Limb (tissue), 2 donors: ENCODE data around the gene HLTF.

Experiments used
- DNase-seq, 2 donors: peaks; one replicate each; pipeline ENCODE4 v3.0.0-alpha.2; 2016; ENCODE audit errors: extremely low spot score in 2 of 2

Gene HLTF

DNA sequence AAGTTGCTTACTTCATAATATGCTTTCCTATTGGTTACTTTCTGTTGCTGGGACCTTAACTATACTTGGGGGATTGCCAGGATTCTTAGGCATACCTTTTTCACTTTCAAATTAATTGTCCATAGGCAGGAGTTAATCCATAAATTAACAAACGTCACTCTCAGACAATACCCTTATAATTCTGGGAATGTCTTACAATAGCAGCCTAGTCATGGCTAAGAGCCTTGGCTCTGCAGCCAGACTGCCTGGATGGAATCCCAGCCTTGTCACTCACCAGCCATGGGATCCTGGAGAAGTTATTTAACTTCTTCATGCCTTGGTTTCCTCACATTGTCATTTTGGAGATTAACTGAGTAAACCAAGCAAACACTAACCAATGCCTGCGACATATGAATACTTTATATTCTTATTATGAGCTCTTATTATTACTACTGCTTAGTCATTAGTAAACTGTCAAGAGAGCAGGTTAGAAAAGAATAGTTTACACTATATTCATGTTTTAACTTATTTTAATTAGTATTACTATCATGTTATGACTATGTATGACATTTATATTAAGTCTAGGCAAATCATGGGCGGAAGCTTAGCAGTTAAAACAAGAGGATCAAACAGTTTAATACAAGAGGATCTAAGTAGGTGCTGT is 66.0 kb downstream of the HLTF start:
- DNase-seq, result no peak

DNA sequence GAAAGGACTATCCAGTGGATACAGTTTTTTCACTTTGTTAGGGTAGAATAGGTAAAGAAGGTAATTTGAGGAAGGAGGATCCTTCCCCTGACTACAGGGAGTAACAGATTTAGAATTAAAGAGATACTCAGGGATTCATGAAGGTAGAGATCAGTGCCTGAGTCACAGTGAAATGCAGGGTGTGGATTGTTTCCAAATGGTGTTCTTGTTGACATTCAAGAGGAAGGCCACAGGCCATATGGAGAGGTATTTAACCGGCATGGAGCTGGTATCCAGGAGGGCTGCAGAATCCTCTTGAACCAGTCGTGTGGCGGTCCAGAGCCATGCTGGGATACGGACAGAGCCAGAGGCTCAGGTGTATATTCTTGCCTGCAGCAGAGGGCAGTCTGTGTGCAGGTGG is 66.8 kb downstream of the HLTF start:
- DNase-seq, result no peak

DNA sequence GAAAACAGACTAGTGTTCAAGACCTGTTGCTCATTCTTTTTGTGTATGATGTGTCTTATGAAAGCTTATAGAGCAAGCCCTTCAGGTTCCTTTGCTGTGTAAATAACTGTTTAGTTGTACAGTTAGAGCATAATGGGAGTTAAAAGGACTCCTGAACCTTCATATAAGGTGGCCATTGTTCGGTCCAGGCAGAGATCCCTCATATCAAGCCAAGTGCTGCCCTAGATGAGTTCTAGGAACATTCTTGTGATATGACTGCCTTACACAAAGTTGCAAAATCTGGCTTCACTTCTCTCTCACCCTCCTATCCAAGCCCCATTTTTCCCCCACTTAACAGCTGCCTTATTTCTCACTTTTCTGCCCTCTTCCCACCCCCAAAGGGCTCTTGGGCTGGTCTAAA is 68.1 kb downstream of the HLTF start:
- no peak for DNase-seq

DNA sequence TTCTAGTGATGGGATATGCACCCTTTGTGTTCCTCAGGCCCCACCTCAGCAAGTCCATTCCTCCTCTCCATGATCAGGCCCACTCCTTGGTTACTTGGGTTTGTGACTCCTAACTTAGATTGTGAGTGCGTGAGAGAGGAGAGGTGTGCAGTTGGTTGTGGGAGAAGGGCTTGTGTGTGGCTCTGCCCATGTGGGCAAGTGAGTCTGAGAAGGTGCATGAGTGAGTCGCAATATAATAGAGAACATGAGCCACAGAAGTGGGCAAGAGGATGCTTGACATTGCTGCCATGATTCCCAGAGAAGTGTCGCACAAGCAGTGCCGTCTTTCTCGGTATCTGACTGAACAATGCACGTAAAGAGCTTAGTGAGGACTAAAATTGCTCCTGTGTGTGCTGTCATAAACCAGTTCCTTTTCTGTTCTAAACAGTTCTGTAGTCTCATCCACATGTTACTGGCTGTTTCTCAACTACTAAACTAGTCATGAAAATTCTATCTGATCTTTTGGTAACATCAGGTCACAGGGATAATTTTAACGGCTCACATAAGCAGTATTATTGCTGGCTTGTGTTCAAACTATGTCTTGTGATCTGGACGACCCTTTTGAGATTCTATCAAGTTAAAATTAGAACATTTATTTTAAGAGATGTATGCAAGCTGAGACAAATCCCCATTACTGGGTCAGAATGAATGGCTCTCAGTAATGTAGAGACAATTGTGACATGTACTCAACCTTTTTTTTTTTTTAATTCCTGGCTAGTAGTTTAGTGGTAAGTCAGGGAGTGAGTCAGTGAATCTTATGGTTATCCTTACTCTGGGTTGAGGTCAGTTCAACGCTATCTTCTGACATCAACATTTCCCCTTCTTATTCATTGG is 69.4 kb downstream of the HLTF start:
- peak in 1 of 2 donors; percentile 8 for DNase-seq

DNA sequence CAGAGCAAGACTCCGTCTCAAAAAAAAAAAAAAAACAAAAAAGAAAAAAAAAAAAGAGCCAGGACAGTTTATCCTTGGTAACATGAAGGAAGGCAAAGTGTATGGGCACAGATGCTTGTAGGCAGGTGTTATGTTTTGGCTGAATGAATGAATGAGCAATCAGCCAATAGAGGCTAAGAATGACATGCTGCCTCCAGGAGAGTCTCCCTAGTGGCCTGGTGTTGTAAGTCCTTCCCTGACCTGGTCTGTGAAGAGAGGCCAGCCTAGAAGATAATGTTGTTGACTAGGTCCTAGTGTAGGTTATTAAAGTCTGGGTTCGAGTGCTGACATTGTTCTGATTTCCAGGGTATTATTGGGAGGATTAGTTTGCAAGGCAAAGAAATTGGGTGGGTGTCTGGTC is 70.1 kb downstream of the HLTF start:
- no peak for DNase-seq

DNA sequence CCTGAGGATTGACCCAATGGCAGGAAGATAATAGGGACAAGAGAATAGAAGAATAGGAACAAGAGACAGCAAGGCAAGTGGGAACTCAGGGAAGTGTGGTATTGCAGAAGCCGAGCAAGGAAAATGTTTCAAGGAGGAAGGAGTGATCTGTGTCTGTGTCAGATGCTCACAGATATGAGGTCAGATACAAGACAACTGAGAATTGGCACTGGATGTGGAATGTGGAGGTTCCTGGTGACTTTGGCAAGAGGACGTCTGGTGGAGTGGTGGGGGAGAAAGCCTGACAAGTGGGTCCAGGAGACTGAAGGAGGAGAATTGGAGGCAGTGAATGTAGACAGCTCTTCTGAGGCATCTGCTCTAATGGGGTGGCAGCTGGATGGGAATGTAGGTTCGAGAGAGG is 70.9 kb downstream of the HLTF start:
- no peak for DNase-seq

DNA sequence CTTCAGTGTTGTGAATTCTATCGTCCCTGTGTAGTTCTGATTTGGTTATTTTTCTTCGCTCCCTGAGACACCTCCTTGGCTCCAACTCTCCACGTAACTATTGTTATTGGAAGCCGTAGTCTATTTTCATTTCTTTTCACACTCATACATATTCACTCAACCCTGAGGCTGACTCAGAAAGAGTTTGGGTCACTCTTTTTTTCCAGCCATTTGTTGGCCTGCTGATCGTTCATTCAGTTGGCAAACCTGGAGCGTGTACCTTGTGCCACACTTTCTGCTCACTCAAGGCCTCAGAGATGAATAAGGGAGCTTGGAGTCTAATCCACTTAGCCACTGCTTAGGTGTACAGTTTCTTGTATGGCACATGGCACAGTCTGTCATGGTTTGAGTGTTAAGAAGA is 72.6 kb downstream of the HLTF start:
- DNase-seq, result no peak

DNA sequence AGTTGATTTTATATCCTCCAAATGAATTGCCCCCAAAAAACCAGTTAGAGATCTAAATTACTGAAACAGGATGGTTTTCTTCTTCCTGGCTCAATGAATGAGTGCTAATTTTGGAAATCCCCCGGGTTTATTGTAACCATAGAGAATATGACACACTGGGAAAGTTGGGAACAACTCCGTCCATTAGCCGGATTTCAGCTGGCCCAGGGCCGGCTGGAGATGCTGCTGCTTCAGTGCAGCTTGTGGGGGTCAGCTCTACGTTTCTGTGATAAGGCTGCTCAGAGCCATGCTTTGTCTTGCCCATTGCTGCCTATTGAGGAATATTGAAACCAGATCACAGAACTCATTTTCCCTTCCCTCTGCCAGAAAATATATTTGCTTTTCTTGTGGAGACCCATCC is 74.7 kb downstream of the HLTF start:
- no peak for DNase-seq

DNA sequence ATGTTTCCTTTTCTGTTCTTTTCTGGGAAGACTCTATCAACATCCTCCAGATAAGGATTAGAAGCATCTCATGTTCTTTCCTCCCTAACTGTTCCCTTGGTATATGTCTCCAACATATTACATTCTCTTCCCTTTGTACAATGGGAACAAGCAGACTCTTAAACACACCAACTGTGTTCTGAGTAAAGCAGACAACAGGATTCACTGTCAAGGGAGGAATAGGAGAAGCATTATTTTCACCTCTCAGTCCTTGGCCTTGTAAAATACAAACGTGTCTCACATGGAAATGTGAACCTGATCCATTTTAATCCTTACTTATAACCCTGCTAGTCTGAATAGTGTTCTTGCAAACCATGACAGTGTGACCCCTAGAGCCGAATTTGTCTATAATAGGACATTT is 75.4 kb downstream of the HLTF start:
- DNase-seq, result no peak

DNA sequence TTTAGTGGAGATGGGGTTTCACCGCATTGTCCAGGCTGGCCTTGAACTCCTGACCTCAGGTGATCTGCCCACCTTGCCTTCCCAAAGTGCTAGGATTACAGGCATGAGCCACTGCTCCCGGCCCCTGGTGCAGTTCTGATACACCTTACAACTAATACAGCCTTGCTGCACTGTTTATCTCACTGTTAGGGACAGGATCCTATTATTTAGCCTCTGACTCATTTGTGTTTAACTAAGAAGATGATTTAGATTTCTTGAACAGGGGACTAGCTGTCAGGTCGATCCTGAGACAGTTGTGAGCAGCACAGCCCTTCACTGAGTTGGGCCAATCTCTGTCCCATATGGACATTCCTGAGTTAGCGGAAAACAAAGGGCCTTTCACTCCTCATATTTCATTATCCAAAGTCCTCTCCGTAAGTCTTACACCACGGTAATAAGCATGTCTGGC is 75.8 kb downstream of the HLTF start:
- no peak for DNase-seq

DNA sequence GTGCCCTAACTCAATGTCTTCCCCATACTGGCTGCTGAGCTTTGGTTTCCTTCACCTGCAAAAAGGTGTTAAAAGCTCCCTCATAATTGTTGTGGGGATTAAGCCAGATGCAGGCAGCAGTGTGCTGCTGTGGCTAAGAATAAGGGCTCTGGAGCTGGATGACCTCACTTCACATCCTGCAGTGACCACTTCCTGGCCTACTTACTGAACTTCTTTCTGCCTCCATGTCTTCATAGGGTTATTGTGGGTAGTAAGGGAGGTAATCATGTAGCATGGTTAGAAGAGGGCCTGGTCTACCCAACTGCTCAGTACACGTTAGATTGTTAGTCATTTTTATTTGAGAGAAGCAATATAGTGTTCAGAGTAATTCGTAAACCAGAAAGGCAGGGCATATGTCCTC is 76.6 kb downstream of the HLTF start:
- DNase-seq, result no peak

DNA sequence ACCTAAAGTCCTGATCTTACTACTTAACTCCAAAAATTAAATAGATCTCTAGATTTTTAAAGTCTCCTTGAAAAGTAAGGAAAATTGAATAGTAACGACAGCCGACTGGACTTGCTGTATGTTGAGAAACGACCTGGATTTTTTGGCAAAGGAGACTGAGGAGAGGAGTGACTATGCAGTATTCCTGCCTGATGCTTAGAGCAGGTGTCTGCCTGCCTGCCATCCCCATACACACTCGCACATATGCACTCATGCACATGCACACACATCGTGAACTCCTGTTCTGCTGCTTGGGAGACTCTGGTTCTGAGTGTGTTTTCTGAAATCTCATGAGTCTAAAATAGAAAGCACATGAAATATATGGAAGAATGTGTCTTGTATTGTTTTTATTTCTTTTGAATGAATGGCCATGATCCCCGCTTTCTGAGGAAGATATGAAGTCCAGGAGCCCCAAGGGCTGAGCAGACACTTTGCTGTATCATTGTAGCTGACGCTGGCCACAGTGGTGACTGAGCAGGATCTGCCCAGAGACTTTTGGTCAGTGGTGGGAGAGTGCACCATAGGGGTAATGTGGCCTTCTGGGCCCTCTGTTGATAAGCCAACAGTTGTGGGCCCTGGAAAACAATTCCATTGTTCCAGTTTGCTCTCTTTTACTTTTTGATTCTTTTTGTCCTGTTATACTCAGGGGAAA is 78.6 kb downstream of the HLTF start:
- no peak for DNase-seq

DNA sequence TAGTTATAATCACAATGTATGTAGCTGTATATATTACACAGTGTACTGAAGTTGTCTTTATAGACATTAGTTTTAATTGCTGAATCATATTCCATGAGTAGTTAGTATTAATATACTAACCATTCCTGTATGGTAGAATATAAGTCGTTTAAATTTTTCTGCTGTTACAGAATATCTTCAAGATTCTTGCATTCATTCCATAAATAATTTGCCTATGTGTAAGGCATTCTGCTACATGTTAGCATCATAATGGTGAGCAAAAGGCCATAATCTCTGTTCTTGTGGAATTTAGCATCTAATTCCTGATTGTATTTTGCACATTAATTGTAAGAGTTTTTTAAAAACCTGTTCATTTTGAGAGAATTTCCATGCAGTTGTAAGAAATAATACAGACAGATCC is 80.9 kb downstream of the HLTF start:
- DNase-seq, result no peak

DNA sequence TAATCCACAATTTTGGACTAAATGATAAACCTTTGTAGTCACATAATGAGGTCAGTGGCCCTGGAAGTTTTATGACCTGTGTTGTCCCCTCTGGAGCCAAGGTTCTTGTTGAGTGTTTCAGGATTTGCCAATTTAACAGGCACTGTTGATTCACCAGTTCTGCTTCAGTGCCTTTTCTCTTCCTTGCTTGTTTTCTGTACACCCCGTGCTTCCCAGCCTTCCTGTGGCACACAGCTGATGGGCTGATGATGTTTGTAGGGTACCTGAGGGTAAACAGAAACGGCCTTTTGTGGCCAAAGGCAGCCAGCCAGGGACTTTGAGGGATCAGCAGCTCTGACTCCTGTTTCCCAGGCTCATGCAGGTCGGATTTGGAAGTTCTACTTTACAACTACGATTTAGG is 81.7 kb downstream of the HLTF start:
- no peak for DNase-seq

DNA sequence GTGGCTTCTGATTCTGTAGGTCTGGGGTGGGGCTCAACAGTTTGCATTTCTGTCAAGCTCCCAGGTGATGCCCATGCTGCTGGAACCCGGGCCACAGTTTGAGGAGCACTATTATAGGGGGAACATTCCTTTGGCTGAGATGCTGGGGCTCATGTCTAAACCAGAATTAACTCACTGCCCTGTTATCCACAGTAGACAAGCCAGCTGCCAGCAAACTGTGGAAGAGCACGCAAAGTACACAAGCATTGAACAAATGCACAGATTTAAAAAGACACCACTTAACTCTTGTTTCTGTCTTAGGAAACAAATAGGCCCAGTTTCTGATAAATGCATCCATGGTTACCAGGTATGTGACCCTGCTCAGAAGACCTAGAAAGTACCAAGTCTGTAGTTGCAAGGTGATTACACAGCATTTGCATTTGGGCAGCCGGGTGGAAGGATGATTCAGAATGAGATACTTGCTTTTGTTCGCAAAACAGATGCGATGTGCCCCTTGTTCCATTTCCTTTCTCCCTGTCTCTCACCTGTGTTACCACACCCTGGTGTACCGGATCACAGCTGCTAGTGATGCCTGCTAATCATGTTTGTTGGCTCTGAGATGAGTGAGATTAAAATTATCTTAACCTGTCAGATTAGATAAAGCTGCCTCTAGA is 82.6 kb downstream of the HLTF start:
- no peak for DNase-seq

DNA sequence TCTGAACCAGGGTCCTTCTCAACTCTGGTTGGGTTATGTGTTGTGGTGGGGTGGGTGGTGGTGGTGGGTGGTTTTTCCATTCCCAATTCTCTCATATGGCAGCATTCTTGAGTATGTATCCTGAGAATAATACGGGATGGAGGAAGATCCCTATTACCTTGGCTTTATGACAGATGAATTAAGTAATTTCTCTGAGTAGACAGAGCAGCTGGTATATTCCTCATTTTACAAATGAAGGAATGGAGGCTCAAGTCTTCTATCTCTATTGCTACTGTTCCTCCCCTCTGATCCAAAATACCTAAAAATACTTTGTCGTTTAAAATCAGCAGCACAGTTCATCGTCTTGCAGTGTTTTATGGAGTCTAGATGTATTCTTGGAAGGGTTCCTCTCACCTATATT is 84.6 kb downstream of the HLTF start:
- no peak for DNase-seq

DNA sequence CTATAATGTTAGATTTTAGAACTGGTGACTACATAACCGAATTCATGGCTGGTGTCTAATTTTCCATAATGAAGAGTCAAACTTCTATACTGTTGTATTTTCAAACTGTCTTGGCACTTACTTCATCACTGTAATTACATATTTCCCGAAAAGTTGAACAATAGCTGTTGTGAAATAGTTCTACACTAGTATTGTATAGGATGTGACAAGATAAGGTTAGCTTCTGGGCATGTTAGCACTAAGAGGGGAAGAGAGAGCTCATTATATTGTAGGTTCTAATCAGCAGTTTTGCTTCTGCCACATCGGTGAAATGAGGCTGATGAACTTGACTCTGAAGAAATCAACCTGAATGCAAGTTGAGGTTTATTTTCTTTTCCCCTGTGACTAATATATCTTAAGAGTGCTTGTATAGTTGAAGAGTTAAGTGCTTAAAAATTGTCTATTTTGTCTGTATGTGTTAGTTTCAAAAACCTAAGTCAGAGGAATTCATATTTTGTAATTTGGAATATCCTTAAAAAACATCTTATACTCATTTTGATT is 86.1 kb downstream of the HLTF start:
- DNase-seq, result no peak

DNA sequence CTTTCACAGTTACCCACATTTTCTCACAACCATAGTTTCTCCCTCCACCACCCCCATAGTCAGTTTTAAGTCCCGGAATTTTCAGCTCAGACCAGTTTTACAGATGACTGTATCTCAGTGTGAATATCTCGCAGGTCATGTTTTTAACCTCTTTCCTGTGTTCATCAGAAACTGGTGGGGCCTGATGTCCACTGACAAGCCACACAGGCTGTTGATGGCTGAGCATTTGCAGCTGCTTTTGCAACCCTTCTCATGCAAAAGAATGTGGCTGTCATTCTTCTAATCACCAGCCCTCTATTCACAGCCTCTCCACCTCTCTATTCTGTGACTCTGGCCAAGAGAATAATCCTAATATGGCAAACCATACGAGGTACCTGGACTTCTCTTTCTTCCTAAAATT is 86.5 kb downstream of the HLTF start:
- no peak for DNase-seq

DNA sequence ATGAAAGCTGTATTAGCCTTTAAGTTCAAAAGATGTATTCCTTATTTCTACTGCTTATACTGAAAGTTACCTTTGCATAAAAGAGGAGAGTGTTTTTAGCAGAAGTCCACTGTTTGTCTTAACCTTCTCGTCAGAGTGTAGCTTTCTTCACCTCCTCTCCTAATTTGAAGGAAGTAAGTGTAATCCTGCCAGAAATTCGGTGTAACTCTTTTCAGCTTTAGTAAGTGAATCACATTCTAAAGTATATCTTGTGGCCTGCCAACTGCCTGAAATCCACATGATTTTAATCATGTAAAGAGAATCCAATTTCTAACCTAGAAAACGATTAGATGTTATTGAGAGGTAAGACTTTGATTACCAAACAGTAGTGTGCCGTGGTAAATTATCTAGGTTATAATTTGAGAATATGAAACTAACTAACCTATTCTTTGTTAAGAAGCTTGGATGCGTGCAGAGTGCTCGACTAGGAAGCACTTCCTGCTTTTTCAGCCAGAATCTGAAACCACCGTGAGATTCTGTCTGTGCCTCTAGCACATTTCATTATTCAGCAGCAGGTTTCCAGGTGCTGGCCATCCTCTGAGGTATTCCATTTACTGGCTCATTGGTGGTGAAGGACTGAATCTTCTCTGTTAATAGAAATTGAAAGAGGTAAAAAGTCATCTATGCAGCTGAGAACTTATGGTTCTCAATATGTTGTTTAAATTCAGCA is 87.5 kb downstream of the HLTF start:
- DNase-seq, result no peak

DNA sequence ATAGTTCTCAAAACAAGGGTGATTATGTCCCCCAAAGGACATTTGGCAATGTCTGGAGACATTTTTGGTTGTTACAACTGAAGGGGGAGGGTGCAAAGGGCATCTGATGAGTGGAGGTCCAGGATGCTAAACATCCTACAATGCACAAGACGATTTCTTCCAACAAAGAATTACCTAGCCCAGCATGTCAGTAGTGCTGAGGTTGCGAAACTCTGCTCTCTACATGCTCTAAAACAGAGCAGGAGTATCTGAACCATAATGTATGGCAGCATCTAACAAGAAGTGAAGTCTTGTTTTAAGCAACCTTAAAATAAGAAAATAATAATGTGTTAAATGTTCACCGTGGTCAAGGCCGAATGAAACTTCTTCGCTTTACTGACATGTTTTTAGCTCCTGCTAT is 88.0 kb downstream of the HLTF start:
- no peak for DNase-seq

DNA sequence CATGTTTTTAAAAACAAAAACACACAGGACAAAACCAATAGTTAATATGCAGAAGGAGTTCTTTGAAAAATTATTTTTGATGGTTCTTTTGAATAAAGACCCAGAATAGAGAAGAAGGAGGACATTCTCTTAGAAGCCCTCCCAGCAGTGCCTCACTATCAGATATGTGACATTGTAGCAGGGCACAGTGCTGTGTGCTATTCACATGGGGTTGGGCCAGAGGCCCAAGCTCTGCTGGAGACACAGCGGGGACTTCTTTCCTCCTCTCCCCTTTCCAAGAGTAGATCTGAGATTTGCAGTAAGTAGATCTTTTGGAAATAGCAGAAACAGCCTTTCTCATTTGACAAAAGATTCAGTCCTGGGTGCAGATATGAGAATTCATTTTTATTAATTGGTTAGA is 88.7 kb downstream of the HLTF start:
- no peak for DNase-seq
